ENCODE measurements around the gene KEAP1.
"Not testable (repeated sequence)": the region's sequence is repeated elsewhere in the genome, so short reads cannot be mapped to it uniquely, and the experiment has no call there.

KEAP1 gene

GRCh38 chr19:10467104-10467706 is 36.0 kb downstream of the KEAP1 start:
- no peak overlapping the region for H4K91ac ChIP-seq (ENCODE audit: low read depth, low read length)
- no peaks in the 10 kb centered on the region for H3K4me1 ChIP-seq (ENCODE audit: control insufficient read depth in 1 of 2, insufficient read depth in 2 of 2, low read length in 2 of 2)
- H3K4me3 ChIP-seq (ENCODE audit: low read depth, low read length), result no peak overlapping the region
- H2AFZ ChIP-seq (ENCODE audit: insufficient read depth, low read length, poor library complexity), result no peak overlapping the region
- no peak overlapping the region for H4K8ac ChIP-seq (ENCODE audit: low read depth, low read length)
- no peak overlapping the region for H3K4ac ChIP-seq (ENCODE audit: low read depth, low read length)
- no peaks in the 10 kb centered on the region for H3K36me3 ChIP-seq (ENCODE audit: control insufficient read depth in 1 of 2, insufficient read depth in 2 of 2, low read length in 2 of 2)
- H3K27me3 ChIP-seq (ENCODE audit: insufficient read depth, low read length), result no peaks in the 10 kb centered on the region
- no peak overlapping the region for H3K27ac ChIP-seq (ENCODE audit: low read depth, low read length)
- no peak overlapping the region for H3K9ac ChIP-seq (ENCODE audit: low read length)
- no peak overlapping the region for H3K23ac ChIP-seq (ENCODE audit: low read length)
- H2BK12ac ChIP-seq (ENCODE audit: low read length), result no peak overlapping the region
- no peak overlapping the region for H2BK120ac ChIP-seq (ENCODE audit: insufficient read depth, low read length, poor library complexity)
- no peak overlapping the region for H3K18ac ChIP-seq (ENCODE audit: low read length)
- no peak overlapping the region for H3K4me2 ChIP-seq (ENCODE audit: low read length)
- H3K9me3 ChIP-seq (ENCODE audit: insufficient read depth, low read depth, low read length), result no peaks in the 10 kb centered on the region
- H4K12ac ChIP-seq (ENCODE audit: low read depth, low read length), result no peak overlapping the region
- no peaks in the 10 kb centered on the region for H3K79me1 ChIP-seq (ENCODE audit: low read length)
- DNase-seq, result no peak
- H3K14ac ChIP-seq (ENCODE audit: low read length), result no peak overlapping the region
- no peak overlapping the region for H2BK5ac ChIP-seq (ENCODE audit: low read depth, low read length, poor library complexity)
- no CpG with 5 or more reads among the region's 20 CpGs for WGBS (ENCODE audit: extremely low coverage, insufficient coverage, insufficient read length)
- no peaks in the 10 kb centered on the region for H3K79me2 ChIP-seq (ENCODE audit: control insufficient read depth, insufficient read depth, low read length, poor library complexity)
- no peak overlapping the region for H2AK5ac ChIP-seq (ENCODE audit: low read length)

GRCh38 chr19:10464456-10464855 is 38.7 kb downstream of the KEAP1 start:
- Histone ChIP-seq H3K9ac (ENCODE audit: low read length) (no peak overlapping the region), H3K9me3 (ENCODE audit: insufficient read depth, low read depth, low read length) (no peaks in the 10 kb centered on the region), H4K8ac (ENCODE audit: low read depth, low read length) (no peak overlapping the region), H4K91ac (ENCODE audit: low read depth, low read length) (no peak overlapping the region), H3K4me3 (ENCODE audit: low read depth, low read length) (no peak overlapping the region), H3K4ac (ENCODE audit: low read depth, low read length) (no peak overlapping the region), H3K14ac (ENCODE audit: low read length) (no peak overlapping the region), H3K4me1 (ENCODE audit: control insufficient read depth in 1 of 2, insufficient read depth in 2 of 2, low read length in 2 of 2) (peaks cover 6 to 7% of the 10 kb centered on the region in 2 experiments), H2BK5ac (ENCODE audit: low read depth, low read length, poor library complexity) (no peak overlapping the region), H2AFZ (ENCODE audit: insufficient read depth, low read length, poor library complexity) (no peak overlapping the region), H3K18ac (ENCODE audit: low read length) (no peak overlapping the region), H2AK5ac (ENCODE audit: low read length) (no peak overlapping the region), H3K23ac (ENCODE audit: low read length) (no peak overlapping the region), H3K27ac (ENCODE audit: low read depth, low read length) (no peak overlapping the region), H3K4me2 (ENCODE audit: low read length) (no peak overlapping the region), H3K27me3 (ENCODE audit: insufficient read depth, low read length) (no peaks in the 10 kb centered on the region), H2BK120ac (ENCODE audit: insufficient read depth, low read length, poor library complexity) (no peak overlapping the region), H3K79me1 (ENCODE audit: low read length) (no peaks in the 10 kb centered on the region), H3K79me2 (ENCODE audit: control insufficient read depth, insufficient read depth, low read length, poor library complexity) (no peaks in the 10 kb centered on the region), H4K12ac (ENCODE audit: low read depth, low read length) (no peak overlapping the region), H3K36me3 (ENCODE audit: control insufficient read depth in 1 of 2, insufficient read depth in 2 of 2, low read length in 2 of 2) (no peaks in the 10 kb centered on the region), H2BK12ac (ENCODE audit: low read length) (no peak overlapping the region)
- peak; percentile 78 to 91 for DNase-seq
- no CpG with 5 or more reads among the region's 5 CpGs for WGBS (ENCODE audit: extremely low coverage, insufficient coverage, insufficient read length)

- no peaks in the 10 kb centered on the region for H3K9me3 ChIP-seq (ENCODE audit: insufficient read depth, low read depth, low read length)
- H2AK5ac ChIP-seq (ENCODE audit: low read length), result no peak overlapping the region
- no peak overlapping the region for H4K8ac ChIP-seq (ENCODE audit: low read depth, low read length)
- H4K12ac ChIP-seq (ENCODE audit: low read depth, low read length), result no peak overlapping the region
- no peaks in the 10 kb centered on the region for H3K79me1 ChIP-seq (ENCODE audit: low read length)
- H3K4me3 ChIP-seq (ENCODE audit: low read depth, low read length), result no peak overlapping the region
- no peak for DNase-seq
- H3K4me2 ChIP-seq (ENCODE audit: low read length), result no peak overlapping the region
- no peak overlapping the region for H3K14ac ChIP-seq (ENCODE audit: low read length)
- WGBS (ENCODE audit: extremely low coverage, insufficient coverage, insufficient read length), result 100% methylated on average over 2 of the region's 4 CpGs
- no peak overlapping the region for H2AFZ ChIP-seq (ENCODE audit: insufficient read depth, low read length, poor library complexity)
- H3K9ac ChIP-seq (ENCODE audit: low read length), result no peak overlapping the region
- peaks cover 6 to 7% of the 10 kb centered on the region in 2 experiments for H3K4me1 ChIP-seq (ENCODE audit: control insufficient read depth in 1 of 2, insufficient read depth in 2 of 2, low read length in 2 of 2)
- no peak overlapping the region for H3K23ac ChIP-seq (ENCODE audit: low read length)
- H4K91ac ChIP-seq (ENCODE audit: low read depth, low read length), result no peak overlapping the region
- H3K36me3 ChIP-seq (ENCODE audit: control insufficient read depth in 1 of 2, insufficient read depth in 2 of 2, low read length in 2 of 2), result no peaks in the 10 kb centered on the region
- H3K79me2 ChIP-seq (ENCODE audit: control insufficient read depth, insufficient read depth, low read length, poor library complexity), result no peaks in the 10 kb centered on the region
- no peak overlapping the region for H3K18ac ChIP-seq (ENCODE audit: low read length)
- H3K27me3 ChIP-seq (ENCODE audit: insufficient read depth, low read length), result no peaks in the 10 kb centered on the region
- no peak overlapping the region for H2BK12ac ChIP-seq (ENCODE audit: low read length)
- H3K4ac ChIP-seq (ENCODE audit: low read depth, low read length), result no peak overlapping the region
- H3K27ac ChIP-seq (ENCODE audit: low read depth, low read length), result no peak overlapping the region
- no peak overlapping the region for H2BK5ac ChIP-seq (ENCODE audit: low read depth, low read length, poor library complexity)
- no peak overlapping the region for H2BK120ac ChIP-seq (ENCODE audit: insufficient read depth, low read length, poor library complexity)
These were observed 40.6 kb downstream of the KEAP1 start for GRCh38 chr19:10462557-10462956.

GRCh38 chr19:10462042-10462441 is 41.1 kb downstream of the KEAP1 start:
- H3K27me3 ChIP-seq (ENCODE audit: insufficient read depth, low read length); H2BK12ac ChIP-seq (ENCODE audit: low read length); H3K4me1 ChIP-seq (ENCODE audit: control insufficient read depth in 1 of 2, insufficient read depth in 2 of 2, low read length in 2 of 2); H3K23ac ChIP-seq (ENCODE audit: low read length); H2AK5ac ChIP-seq (ENCODE audit: low read length); H3K9ac ChIP-seq (ENCODE audit: low read length); H3K36me3 ChIP-seq (ENCODE audit: control insufficient read depth in 1 of 2, insufficient read depth in 2 of 2, low read length in 2 of 2); H2BK120ac ChIP-seq (ENCODE audit: insufficient read depth, low read length, poor library complexity); H3K27ac ChIP-seq (ENCODE audit: low read depth, low read length); H3K79me1 ChIP-seq (ENCODE audit: low read length); DNase-seq; H3K18ac ChIP-seq (ENCODE audit: low read length); H3K79me2 ChIP-seq (ENCODE audit: control insufficient read depth, insufficient read depth, low read length, poor library complexity); H3K4ac ChIP-seq (ENCODE audit: low read depth, low read length); H4K91ac ChIP-seq (ENCODE audit: low read depth, low read length); H3K14ac ChIP-seq (ENCODE audit: low read length); H3K4me3 ChIP-seq (ENCODE audit: low read depth, low read length); H4K12ac ChIP-seq (ENCODE audit: low read depth, low read length); H3K9me3 ChIP-seq (ENCODE audit: insufficient read depth, low read depth, low read length): not testable (repeated sequence)
- H3K4me2 ChIP-seq (ENCODE audit: low read length), result peak overlapping the region; percentile 69
- no CpG with 5 or more reads among the region's 15 CpGs for WGBS (ENCODE audit: extremely low coverage, insufficient coverage, insufficient read length)
- peak overlapping the region; percentile 14 for H2BK5ac ChIP-seq (ENCODE audit: low read depth, low read length, poor library complexity)
- H4K8ac ChIP-seq (ENCODE audit: low read depth, low read length), result peak overlapping the region; percentile 29
- peak overlapping the region; percentile 97 for H2AFZ ChIP-seq (ENCODE audit: insufficient read depth, low read length, poor library complexity)
